Activated T-cell treated with anti-CD3 and anti-CD28 coated beads, Interleukin-2, amount 50 U/mL, for 24 hours (primary cell): ENCODE results near the gene CAPG.
"Not testable (repeated sequence)": the region's sequence is repeated elsewhere in the genome, so short reads cannot be mapped to it uniquely, and the experiment has no call there.

ENCODE experiments used
- DNase-seq: peaks from one replicate; pipeline ENCODE4 v3.0.0-alpha.2; 2020
- H3K27ac Mint-ChIP-seq: 2 replicates; pipeline ENCODE4 v1.8.0; 2020; ENCODE audit warnings: mild to moderate bottlenecking, mixed read lengths
- H3K27me3 Mint-ChIP-seq: 2 replicates; pipeline ENCODE4 v1.8.0; 2020; ENCODE audit warnings: mixed read lengths
- H3K36me3 Mint-ChIP-seq: 2 replicates; pipeline ENCODE4 v1.8.0; 2020; ENCODE audit warnings: low read depth, mixed read lengths
- H3K4me1 Mint-ChIP-seq: 2 replicates; pipeline ENCODE4 v1.8.0; 2020; ENCODE audit warnings: low read depth, mixed read lengths
- H3K4me3 Mint-ChIP-seq: 2 replicates; pipeline ENCODE4 v1.8.0; 2020; ENCODE audit warnings: mild to moderate bottlenecking, moderate library complexity, mixed read lengths
- H3K9me3 Mint-ChIP-seq: 2 replicates; pipeline ENCODE4 v1.8.0; 2020; ENCODE audit warnings: mixed read lengths

The CAPG gene

DNA sequence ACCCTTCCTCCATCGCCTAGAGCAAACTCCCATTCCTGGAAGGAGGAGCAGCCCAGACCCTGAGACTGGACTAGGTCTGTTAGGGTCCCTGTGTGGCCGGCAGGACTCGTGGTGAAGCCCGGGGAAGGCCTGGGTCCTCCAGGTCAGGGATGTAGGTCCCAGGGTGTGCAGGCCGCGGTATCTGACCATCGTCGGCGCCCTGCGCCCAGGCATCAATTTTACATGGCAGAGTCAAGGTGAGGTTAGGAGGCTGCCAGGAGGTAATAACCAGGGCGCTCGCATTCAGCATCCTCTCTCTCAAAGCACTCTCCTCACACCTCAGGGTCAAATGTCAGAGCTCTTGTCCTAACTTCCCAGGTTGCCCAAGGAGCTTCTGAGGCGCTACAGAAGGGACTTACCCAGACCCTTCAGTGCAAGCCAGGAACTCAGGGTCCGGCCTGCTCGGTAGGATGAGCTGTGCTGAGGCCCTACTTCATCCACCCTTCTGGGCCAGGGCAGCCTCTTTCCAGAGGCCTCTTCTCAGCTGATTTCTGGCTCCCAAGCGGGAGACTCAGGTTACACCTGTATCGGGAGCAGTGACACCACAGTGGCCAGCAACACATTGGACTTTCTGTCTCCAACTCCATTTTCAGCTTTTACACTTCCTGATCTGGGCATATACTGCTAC, 9.0 kb upstream of the CAPG start:
- no peaks in the 10 kb centered on the region for H3K9me3 Mint-ChIP-seq
- peaks cover 29% of the 10 kb centered on the region for H3K4me1 Mint-ChIP-seq
- no peaks in the 10 kb centered on the region for H3K27me3 Mint-ChIP-seq
- H3K27ac Mint-ChIP-seq: peak overlapping the region; percentile 99
- peak overlapping the region; percentile 89 for H3K4me3 Mint-ChIP-seq
- no peak for DNase-seq
- no peaks in the 10 kb centered on the region for H3K36me3 Mint-ChIP-seq

DNA sequence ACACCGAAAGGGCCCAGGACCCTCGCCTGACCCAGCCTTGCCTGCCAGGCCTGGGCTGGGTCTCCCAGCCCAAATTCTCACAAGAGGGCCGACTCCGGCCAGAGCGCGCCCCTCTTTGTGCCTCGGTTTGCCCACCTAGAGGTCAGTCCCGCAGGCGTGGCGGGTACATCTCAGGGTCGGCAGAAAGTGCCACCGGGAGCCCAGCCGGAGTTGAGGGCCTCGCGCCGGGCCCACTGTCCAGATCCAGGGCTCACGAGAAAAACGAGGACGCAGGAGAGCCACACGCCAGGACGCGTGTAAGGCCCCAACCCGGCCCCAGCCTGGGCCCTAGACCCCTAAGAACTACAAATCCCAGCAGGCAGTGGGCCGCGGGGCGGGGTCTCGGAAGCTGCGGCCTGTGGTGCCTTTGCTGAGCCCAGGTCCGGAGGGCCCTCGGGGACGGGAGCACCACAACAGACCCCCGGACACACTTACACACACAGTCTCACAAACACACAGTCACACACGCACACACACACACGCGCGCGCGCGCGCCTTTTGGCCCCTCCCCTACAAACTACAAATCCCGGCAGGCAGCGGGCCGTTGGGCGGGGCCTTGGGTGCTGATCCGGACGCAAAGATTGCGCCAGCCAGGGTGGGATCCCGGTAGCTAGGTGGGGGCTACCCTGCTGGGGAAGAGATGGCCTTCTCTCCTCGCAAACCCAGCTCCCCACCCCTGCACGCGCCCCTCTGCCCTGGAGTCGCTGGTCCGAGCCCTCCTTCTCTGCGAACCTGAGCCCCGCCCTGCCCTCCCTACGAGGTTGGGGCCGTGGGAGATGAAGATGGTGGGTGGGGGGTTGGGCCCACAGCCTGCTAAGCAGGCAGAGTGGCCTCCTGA, 8.2 kb upstream of the CAPG start, which contains the start of gene SH2D6:
Gene SH2D6, plus strand, starts transcription at position 583 of the 877 bp plus-strand sequence. CDS start 10,752 bp downstream, outside the sequence.
- DNase-seq: peak; percentile 92
- Mint-ChIP-seq H3K36me3 (no peaks in the 10 kb centered on the region), H3K27me3 (no peaks in the 10 kb centered on the region), H3K4me1 (peaks cover 34% of the 10 kb centered on the region), H3K4me3 (peak within 1 kb of the TSS; percentile 89), H3K9me3 (no peaks in the 10 kb centered on the region), H3K27ac (peak within 1 kb of the TSS; percentile 99)

DNA sequence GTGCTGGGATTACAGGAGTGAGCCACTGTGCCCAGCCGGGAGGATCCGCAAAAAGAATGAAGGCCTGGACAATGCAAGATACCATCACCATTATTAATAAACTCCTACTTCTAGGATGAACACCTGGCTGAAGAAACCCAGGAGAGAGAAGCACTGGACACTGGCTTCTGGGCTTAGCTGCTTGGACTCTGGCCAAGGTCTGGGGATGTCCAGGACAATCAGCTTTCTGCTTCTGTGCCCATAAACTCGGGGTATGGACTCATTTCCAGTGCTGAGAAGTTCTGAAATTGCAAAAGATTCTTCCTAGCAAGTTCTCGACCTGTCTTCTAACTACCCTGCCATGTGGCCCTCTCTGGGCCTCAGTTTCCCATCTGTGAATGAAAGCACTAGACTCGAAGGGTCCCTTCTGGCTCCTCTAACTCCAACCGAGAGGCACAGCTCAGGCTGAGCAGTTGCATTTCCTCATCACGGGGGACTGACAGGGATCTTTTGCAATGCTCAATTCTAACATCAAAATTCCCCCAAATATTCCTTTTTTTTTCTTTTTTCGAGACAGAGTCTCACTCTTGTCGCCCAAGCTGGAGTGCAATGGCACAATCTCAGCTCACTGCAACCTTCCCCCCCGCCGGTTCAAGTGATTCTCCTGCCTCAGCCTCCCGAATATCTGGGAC, 5.9 kb upstream of the CAPG start:
- Mint-ChIP-seq H3K27me3 (no peaks in the 10 kb centered on the region), H3K27ac (no peak overlapping the region), H3K4me3 (no peak overlapping the region), H3K4me1 (peaks cover 37% of the 10 kb centered on the region), H3K9me3 (no peaks in the 10 kb centered on the region), H3K36me3 (no peaks in the 10 kb centered on the region)
- DNase-seq: no peak

DNA sequence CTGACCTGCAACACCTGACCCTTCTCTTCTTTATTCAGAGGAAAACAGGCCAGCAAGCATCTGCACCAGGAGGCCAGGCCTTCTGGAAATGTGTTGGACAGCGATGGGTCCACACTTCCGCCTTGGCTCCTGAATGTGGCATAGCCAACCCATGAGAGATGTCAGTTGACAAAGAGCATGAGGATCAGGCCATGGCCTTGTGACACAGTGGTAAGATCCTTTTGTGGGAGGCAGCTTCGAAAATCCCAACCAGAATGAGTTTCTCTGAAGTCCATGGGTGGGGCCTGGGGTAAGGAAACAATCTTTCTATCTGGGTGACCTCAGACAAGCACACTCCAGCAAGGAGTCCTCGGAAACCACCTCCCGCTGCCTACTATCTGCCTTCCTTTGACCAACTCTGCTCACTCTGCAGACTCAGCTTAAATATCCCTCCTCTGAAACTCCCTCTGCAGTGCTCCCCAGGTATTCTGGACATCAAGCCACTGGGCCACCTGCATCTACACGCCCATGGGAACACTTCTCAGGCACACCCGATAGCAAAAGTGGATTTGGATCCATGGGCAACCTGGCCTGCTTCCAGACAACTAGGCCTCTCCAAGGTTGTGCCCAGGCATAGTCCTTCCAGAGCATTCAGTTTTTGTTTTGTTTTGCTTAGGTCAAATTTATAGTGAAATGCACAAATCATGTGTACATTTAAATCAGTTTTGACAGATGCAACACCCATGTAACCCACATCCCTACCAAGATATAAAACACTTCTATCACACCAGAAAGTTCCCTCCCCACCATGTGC, 4.8 kb upstream of the CAPG start:
- Mint-ChIP-seq H3K4me1 (peaks cover 38% of the 10 kb centered on the region), H3K4me3 (no peak overlapping the region), H3K9me3 (no peaks in the 10 kb centered on the region), H3K27ac (no peak overlapping the region), H3K27me3 (no peaks in the 10 kb centered on the region), H3K36me3 (no peaks in the 10 kb centered on the region)
- DNase-seq: no peak

DNA sequence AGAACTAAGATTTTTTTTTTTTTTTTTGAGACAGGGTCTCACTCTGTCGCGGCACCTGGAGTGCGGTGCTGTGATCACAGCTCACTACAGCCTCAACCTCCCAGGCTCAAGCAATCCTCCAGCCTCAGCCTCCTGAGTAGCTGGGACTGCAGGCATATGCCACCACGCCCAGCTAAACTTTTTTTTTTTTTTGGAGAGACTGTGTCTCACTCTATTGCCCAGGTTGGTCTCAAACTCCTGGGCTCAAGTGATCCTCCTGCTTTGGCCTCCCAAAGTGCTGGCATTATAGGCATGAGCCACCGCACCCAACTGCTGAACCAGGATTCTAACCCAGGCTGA, 4.2 kb upstream of the CAPG start:
- H3K36me3 Mint-ChIP-seq, H3K27ac Mint-ChIP-seq, DNase-seq, H3K9me3 Mint-ChIP-seq, H3K4me3 Mint-ChIP-seq, H3K27me3 Mint-ChIP-seq: not testable (repeated sequence)
- H3K4me1 Mint-ChIP-seq: peaks cover 38% of the 10 kb centered on the region

DNA sequence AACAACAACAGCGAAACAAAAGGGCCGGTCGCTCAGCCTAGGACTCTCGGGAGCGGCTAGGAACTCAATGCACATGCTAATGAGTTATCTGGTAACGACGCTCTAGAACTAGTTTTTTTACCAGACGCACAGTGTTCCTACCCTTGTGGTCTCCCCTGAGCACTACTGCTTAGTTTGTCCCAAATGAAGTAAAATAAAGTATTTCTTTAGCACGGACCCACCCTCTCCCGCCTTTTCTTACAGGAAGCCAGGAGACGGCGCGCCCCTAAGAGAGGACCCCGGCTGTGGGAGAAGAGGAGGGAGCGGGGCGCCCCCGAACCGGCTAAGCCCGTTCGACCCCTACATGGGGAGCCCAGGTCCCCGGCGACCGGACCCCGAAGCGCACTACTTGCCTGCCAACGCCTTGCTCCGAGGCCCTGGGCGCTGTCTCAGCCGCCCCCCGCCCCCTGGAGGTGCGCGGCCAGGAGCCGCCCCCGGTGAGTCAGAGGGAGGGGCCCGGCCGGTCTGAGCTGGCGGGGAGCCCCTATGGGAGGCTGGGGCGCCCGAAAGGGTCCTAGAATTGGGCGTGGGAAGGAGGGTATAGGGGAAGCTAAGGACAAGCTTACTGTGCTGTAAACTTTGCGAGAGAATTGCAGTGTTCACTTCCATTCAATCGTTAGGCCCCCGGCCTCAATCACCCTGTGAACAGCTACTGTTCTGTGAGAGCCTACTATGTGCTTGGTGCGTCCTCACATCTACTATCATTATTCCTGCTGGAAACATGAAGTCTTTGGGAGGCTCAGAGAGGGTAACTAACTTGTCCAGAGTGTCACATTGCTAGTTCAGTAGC, 3.6 kb upstream of the CAPG start:
- H3K27ac Mint-ChIP-seq: peak overlapping the region; percentile 33
- H3K9me3 Mint-ChIP-seq: no peaks in the 10 kb centered on the region
- peak overlapping the region; percentile 76 for H3K4me3 Mint-ChIP-seq
- H3K36me3 Mint-ChIP-seq: no peaks in the 10 kb centered on the region
- DNase-seq: peak; percentile 71
- no peaks in the 10 kb centered on the region for H3K27me3 Mint-ChIP-seq
- H3K4me1 Mint-ChIP-seq: peaks cover 38% of the 10 kb centered on the region

DNA sequence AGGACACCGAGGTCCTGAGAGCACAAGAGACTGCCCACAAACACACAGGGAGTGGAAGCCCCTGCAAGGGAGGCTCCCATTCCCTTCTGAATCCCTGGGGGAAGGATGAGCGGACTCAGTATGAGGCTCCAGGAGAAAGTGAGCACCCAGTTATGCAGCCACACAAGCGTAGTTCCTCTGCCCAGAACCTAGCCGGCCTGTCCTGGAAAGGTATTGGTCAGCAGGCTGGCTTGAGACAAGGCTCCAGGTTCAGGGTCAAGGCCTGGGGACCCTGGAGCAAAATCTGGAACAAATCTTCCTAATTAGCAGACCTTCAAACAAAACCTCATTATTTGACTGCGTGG, 1.2 kb upstream of the CAPG start:
- H3K27ac Mint-ChIP-seq: no peak overlapping the region
- no peaks in the 10 kb centered on the region for H3K36me3 Mint-ChIP-seq
- DNase-seq: no peak
- no peaks in the 10 kb centered on the region for H3K9me3 Mint-ChIP-seq
- no peaks in the 10 kb centered on the region for H3K27me3 Mint-ChIP-seq
- peaks cover 44% of the 10 kb centered on the region for H3K4me1 Mint-ChIP-seq
- no peak overlapping the region for H3K4me3 Mint-ChIP-seq

DNA sequence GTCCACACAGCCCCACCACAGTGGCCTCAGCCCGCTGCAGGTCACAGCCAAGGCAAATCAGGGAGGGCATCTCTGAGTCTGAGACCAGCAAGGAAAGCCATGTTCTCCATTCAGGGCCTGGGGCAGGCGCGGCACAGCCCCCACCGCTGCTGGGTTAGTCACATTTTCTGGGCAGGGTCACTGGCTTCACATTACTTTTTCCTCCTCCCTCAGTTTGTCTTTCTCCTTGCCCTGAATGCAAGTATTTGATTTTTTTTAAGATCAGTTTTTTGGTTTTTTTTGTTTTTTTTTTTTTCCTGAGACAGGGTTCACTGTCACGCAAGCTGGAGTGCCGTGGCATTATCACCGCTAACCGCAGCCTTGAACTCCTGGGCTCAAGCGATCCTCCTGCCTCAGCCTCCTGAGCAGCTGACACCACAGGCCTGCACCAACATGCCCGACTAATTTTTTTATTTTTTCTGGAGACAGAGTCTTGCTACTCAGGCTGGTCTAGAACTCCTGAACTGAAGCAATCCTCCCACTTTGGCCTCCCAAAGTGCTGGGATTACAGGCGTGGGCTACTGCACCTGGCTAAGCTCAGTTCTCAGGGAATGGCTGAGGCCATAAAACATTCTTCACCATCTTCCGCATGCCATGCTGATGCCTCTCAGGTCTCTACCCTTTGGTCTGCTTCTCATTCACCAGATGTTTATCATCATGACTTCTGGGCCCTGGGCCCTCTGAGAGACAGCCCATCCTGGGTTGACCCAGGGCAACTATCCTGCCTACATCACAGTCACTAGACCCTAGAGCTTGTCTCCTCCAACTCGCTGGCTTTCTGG, 628 bp upstream of the CAPG start:
- Mint-ChIP-seq H3K4me3 (peak overlapping the region; percentile 70), H3K9me3 (no peaks in the 10 kb centered on the region), H3K27ac (peak overlapping the region; percentile 18), H3K27me3 (no peaks in the 10 kb centered on the region), H3K4me1 (peaks cover 50% of the 10 kb centered on the region), H3K36me3 (no peaks in the 10 kb centered on the region)
- DNase-seq: no peak

DNA sequence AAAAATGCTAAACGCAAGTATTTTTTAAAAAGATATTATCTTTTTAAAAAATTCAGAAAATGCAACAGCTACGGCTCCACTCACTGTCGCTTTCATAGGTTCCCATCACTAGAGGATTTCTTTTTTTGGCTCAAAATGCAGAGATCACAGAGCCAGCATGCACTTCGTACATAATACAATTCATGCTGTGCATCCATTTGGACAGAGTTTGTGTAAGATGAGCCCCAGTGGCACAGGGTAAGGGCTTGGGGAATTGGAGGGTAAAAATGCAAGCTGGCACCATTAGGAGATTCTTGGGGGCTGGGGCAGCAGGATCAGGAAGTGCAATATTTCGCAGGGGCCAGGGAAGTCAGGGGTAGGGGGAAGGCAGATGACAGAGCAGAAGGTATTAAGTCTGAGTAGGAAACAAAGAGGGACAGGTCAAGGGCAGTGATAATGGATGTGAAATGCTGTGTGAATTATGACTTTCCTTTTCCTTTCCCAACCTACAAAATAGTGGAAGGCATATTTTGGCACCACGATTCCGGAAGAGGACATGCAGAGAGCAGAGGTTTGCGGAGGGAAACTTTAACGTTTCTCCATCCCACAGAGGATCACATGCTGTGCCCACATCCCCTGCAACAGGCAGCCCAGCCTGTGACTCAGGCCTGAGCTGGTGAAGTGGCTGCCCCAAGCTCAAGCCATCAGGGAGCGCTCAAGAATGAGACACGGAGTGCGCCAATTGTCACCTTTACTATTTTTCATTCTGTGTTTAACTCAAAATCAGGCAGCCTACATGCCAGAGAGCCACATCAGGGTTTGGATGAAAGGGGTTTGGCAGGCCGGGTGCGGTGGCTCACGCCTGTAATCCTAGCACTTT, 4.7 kb downstream of the CAPG start:
- peak; percentile 75 for DNase-seq
- Mint-ChIP-seq H3K4me3 (peak overlapping the region; percentile 55), H3K36me3 (peaks cover 12% of the 10 kb centered on the region), H3K27me3 (no peaks in the 10 kb centered on the region), H3K27ac (peak overlapping the region; percentile 87), H3K4me1 (peaks cover 44% of the 10 kb centered on the region), H3K9me3 (peaks cover 8% of the 10 kb centered on the region)

DNA sequence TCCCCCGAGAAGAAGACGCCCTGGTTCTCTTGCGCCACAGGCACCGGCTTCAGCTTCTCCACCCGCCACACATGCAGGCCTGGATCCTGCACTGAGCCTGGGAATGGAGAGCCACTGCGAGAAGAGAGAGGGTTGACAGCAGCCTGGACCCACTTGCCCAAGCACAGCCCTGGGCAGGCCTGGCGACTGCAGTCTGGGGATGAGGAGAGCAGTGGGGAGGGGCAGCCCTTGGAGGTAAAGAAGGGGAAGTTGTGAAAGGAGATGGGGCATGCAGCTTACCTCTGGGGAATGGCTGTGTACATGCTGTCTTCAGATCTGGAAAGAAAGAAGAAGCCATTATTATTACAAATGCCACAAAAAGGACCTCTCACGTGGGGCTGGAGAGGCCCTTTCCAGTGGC, 8.3 kb downstream of the CAPG start:
- Mint-ChIP-seq H3K9me3 (peaks cover 8% of the 10 kb centered on the region), H3K27ac (no peak overlapping the region), H3K4me3 (no peak overlapping the region), H3K4me1 (peaks cover 21% of the 10 kb centered on the region), H3K36me3 (peaks cover 15% of the 10 kb centered on the region), H3K27me3 (no peaks in the 10 kb centered on the region)
- DNase-seq: no peak

DNA sequence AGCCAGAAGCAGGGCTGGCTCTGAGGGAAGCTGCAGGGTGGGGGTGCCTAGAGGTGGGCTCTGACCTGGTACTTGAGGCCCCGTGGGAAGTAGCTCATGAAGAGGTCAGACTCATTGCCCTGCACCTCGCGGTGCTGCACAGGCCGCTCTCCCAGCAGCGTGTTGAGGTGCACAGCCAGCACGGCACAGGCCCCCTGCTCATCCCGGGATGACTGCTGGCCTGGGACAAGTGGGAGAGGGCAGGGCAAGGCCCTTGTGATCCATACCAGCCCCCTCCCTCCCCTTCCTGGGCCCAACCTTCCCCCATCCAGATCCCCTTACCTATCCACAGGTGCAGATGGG, 8.7 kb downstream of the CAPG start:
- Mint-ChIP-seq H3K27ac (no peak overlapping the region), H3K36me3 (peaks cover 15% of the 10 kb centered on the region), H3K4me1 (peaks cover 24% of the 10 kb centered on the region), H3K9me3 (peaks cover 8% of the 10 kb centered on the region), H3K4me3 (no peak overlapping the region), H3K27me3 (no peaks in the 10 kb centered on the region)
- no peak for DNase-seq

DNA sequence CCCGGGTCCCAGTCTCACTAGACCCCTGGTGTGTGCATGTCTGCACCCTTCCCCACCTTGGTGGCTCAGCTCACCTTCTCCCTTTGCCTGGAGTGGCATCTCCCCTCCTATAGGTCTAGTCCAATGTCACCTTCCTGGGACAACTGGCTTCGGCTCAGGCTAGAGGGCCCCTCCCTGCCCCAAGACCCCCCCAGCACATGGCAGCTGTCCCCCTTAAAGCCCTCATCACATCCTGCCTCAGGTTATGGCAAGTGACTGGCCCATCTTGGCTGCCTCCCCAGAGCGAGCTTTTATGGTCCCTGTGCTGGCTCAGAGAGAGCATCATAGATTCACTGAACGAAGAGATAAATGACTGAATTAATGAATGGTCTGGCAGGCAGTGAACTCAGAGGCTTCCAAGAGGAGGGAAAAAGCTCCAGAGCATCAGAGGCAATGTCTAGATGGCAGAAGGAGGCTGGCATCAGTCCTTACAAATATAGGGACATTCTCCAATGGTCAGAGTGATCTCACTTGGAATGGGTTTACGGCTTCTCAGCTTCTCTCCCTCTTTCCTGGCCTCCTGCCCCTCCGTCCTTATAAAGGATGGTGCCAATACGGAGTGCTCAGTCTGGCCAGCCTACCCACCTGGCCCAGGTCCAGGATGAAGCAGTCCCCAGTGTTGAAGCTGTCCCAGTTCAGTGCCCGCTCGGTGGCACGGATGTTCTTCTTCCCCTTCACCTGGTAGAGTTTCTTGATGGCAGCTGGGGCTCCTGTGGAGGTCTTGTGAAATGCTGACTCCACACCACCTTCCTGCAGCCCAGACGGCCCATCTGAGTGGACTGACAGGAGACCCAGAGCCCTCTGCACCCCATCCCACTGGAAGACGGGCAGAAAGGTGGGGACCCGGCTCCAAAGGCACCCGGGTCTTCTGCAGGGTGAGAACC, 9.4 kb downstream of the CAPG start:
- H3K27ac Mint-ChIP-seq: no peak overlapping the region
- no peak overlapping the region for H3K4me3 Mint-ChIP-seq
- peaks cover 15% of the 10 kb centered on the region for H3K36me3 Mint-ChIP-seq
- H3K4me1 Mint-ChIP-seq: peaks cover 17% of the 10 kb centered on the region
- DNase-seq: no peak
- H3K27me3 Mint-ChIP-seq: no peaks in the 10 kb centered on the region
- peaks cover 8% of the 10 kb centered on the region for H3K9me3 Mint-ChIP-seq
